ENCODE measurements around the gene METTL6. TPM values are rescaled to one million over a fixed set of nuclear protein-coding genes. Genes with fewer than 3 reads are reported as not detected.
"Not testable (repeated sequence)": the region's sequence is repeated elsewhere in the genome, so short reads cannot be mapped to it uniquely, and the experiment has no call there.

Gene METTL6
- total RNA-seq, 3 donors from 2014 or later: 18.5 to 19.6 (median 18.8) TPM

DNA sequence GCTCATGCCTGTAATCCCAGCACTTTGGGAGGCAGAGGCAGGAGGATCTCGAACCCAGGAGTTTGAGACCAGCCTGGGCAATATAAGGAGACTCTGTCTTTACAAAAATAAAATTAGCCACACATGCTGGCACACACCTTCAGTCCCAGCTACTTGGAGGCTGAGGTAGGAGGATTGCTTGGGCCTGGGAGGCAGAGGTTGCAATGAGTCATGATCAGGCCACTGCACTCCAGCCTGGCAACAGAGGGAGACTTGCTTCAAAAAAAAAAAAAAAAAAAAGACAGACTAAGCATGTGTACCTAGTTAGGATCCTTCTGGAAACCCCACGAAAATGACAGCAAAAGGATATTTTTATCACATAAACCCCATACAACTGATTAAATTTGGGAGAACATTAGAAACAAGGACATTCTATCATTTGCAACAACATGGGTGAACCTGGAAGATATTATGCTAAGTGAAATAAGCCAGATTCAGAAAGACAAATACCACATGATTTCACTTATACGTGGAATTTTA, 44.9 kb downstream of the METTL6 start:
- peaks cover 17% of the 10 kb centered on the region for H3K4me1 Mint-ChIP-seq (ENCODE audit: low read depth)
- no peak for ATAC-seq

GRCh38 chr3:15380980-15381890, 46.1 kb downstream of the METTL6 start:
- no peaks in the 10 kb centered on the region for H3K27me3 Mint-ChIP-seq (ENCODE audit: low read depth)
- no peaks in the 10 kb centered on the region for H3K9me3 Mint-ChIP-seq
- peaks cover 18% of the 10 kb centered on the region for H3K4me1 Mint-ChIP-seq (ENCODE audit: low read depth)
- ATAC-seq (no peak), DNase-seq (no peak)
- H3K4me3 Mint-ChIP-seq: no peak overlapping the region
- no peaks in the 10 kb centered on the region for H3K36me3 Mint-ChIP-seq (ENCODE audit: insufficient read depth)

More for the DNA sequence above, 44.9 kb downstream of the METTL6 start:
- Mint-ChIP-seq H3K27me3 (ENCODE audit: low read depth) (no peaks in the 10 kb centered on the region), H3K9me3 (no peaks in the 10 kb centered on the region), H3K36me3 (ENCODE audit: insufficient read depth) (peaks cover 2% of the 10 kb centered on the region), H3K4me3 (no peak overlapping the region)
- DNase-seq: no peak

DNA sequence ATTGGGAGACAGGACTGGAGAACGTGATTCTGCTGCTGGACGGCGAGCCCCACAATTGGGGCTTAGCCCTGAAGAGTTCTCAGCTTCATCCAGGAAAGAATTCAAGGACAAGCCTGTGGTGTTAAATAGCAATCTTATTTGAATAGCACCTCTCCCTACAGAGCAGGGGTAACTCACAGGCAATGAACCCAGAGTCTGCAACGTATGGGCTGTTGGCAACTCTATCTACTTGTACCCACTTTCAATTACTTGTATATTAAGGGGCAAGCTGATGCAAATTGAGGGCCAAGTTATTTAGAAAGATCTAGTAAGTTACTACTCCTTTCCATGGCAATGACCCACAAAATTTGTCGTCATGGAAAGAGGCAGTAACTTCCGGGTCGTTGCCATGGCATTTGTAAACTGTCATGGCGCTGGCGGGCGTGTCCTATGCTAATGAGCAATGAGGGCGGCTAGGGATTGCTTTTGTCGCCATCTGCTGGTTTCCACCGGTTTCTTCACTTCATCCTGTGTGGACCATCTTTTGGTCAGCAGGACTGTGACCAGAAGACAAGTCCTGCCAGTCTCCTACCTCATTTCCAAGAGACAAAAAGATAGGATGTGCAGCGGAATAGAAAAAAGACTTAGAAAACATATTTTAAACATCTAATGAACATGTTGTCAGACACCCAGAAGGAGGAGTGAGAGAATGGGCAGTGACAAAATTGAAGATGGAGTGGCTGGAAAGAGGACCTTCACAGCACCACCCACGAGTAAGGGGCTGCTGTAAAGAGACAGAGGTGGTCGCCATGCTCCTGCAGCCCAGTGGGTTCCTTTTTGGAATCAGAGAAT, 49.2 kb downstream of the METTL6 start:
- no peak overlapping the region for H3K4me3 Mint-ChIP-seq
- H3K36me3 Mint-ChIP-seq (ENCODE audit: insufficient read depth): no peaks in the 10 kb centered on the region
- peaks cover 17% of the 10 kb centered on the region for H3K4me1 Mint-ChIP-seq (ENCODE audit: low read depth)
- no peaks in the 10 kb centered on the region for H3K27me3 Mint-ChIP-seq (ENCODE audit: low read depth)
- DNase-seq (peak; percentile 92), ATAC-seq (peak; percentile 95)
- H3K9me3 Mint-ChIP-seq: no peaks in the 10 kb centered on the region

- Mint-ChIP-seq H3K36me3 (ENCODE audit: insufficient read depth) (no peaks in the 10 kb centered on the region), H3K9me3 (no peaks in the 10 kb centered on the region), H3K4me3 (no peak overlapping the region), H3K27me3 (ENCODE audit: low read depth) (no peaks in the 10 kb centered on the region), H3K4me1 (ENCODE audit: low read depth) (peaks cover 14% of the 10 kb centered on the region)
- DNase-seq (no peak), ATAC-seq (no peak)
Measured at GRCh38 chr3:15375461-15376000, 51.8 kb downstream of the METTL6 start.

DNA sequence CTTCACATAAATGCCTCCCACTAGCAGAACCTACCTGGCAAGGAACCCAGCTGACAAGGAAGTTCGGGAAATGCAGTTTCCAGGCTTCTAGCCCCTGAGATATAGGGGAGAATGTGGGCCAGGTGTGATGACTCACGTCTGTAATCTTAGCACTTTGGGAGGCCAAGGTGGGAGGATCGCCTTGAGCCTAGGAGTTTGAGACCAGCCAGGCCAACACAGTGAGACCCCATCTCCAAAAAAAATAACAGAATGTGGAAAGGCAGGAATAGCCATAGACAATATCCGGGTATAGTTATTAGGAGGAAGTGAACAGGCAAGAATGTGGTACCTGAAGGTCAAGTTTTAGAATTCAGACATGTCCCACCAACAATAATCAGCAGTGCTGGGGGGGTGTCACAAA, 54.4 kb downstream of the METTL6 start:
- Mint-ChIP-seq H3K36me3 (ENCODE audit: insufficient read depth) (no peaks in the 10 kb centered on the region), H3K9me3 (no peaks in the 10 kb centered on the region), H3K27me3 (ENCODE audit: low read depth) (no peaks in the 10 kb centered on the region), H3K4me1 (ENCODE audit: low read depth) (peaks cover 19% of the 10 kb centered on the region), H3K4me3 (no peak overlapping the region)
- no peak for DNase-seq
- ATAC-seq: no peak

GRCh38 chr3:15368561-15369135, 58.7 kb downstream of the METTL6 start:
- H3K27me3 Mint-ChIP-seq (ENCODE audit: low read depth): no peaks in the 10 kb centered on the region
- H3K36me3 Mint-ChIP-seq (ENCODE audit: insufficient read depth): no peaks in the 10 kb centered on the region
- no peak overlapping the region for H3K4me3 Mint-ChIP-seq
- H3K9me3 Mint-ChIP-seq: no peaks in the 10 kb centered on the region
- peaks cover 24% of the 10 kb centered on the region for H3K4me1 Mint-ChIP-seq (ENCODE audit: low read depth)
- ATAC-seq (no peak), DNase-seq (no peak)

DNA sequence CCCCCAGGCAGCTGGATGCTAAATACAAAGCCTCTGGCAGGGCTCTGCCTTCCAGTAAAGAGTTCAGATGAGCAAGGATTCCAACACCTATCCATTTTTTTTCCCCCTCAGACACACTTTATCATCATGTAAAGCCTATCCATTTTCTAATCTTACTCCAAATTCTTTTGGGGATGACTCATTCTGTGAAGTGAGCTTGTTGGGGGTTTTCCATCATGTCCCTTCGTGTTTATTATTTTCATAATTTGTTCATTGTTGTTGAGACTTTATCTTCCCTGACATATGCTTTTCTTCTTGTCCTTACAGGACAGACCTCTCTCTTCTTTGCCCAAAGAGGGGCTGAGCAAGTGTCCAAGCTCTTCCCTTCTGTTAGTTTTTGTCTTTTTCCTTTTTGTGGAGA, 60.3 kb downstream of the METTL6 start:
- ATAC-seq (peak in 1 of 2 donors; percentile 36), DNase-seq (no peak)
- Mint-ChIP-seq H3K9me3 (no peaks in the 10 kb centered on the region), H3K4me3 (no peak overlapping the region), H3K36me3 (ENCODE audit: insufficient read depth) (no peaks in the 10 kb centered on the region), H3K4me1 (ENCODE audit: low read depth) (peaks cover 32% of the 10 kb centered on the region), H3K27me3 (ENCODE audit: low read depth) (no peaks in the 10 kb centered on the region)

DNA sequence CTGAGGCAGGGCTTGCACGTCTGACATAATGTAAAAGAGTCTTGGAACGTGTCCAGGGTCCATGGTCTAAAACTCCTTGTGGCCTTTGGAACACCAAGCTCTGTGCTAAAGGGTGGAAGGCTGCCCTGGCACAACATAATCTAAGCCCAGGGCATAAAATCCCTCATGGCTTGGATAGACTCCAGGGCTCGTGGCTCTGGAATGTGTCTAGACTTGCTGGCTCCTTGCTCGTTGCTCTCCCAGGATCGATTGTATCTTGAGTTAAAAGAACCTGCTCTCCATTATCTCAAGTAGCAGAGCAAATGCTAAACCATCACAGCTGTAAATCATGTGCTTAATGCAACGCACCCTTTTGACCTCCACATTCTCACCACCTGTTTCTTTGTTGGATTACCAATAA, 63.3 kb downstream of the METTL6 start:
- H3K27me3 Mint-ChIP-seq (ENCODE audit: low read depth); H3K36me3 Mint-ChIP-seq (ENCODE audit: insufficient read depth); H3K4me3 Mint-ChIP-seq; DNase-seq; ATAC-seq; H3K9me3 Mint-ChIP-seq: not testable (repeated sequence)
- peaks cover 52% of the 10 kb centered on the region for H3K4me1 Mint-ChIP-seq (ENCODE audit: low read depth)

DNA sequence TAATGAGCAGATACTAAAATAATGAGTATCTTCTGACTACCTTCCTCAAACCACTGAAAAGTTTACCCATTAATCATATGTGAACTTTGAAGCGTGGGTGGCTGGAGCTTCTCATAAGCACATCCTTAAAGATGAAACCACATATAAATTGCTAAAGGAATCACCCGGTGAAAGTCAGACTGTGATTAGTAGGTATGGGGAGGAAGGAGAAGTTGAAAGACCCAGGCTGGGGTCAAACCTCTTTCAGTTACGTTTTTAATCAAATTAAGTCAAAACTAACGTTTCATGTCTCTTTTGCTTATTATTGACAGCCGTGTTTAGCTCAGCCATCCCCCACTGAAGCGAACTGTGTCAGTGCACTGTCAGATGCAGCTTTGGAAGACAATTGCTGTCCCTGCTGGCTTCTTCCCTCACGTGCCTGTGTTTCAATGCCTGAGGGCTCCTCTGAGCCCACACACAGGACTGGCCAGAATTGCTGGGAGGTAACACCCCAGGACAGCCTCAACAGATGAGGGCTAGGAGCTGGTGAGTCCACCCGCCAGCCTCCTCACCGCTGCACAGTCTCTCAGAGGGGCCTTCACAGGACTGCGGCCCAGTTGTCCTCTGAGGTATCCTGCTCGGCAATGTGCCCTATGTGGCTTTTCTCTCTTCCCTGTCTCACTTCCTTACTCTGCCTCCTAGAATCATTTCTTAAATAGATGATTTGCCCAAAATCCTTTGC, 65.7 kb downstream of the METTL6 start:
- Mint-ChIP-seq H3K27me3 (ENCODE audit: low read depth) (no peaks in the 10 kb centered on the region), H3K9me3 (no peaks in the 10 kb centered on the region), H3K4me1 (ENCODE audit: low read depth) (peaks cover 42% of the 10 kb centered on the region), H3K4me3 (peak overlapping the region; percentile 48), H3K36me3 (ENCODE audit: insufficient read depth) (no peaks in the 10 kb centered on the region)
- ATAC-seq (peak; percentile 85 to 86), DNase-seq (peak; percentile 25)

GRCh38 chr3:15360788-15361493, 66.4 kb downstream of the METTL6 start:
- no peaks in the 10 kb centered on the region for H3K9me3 Mint-ChIP-seq
- peak overlapping the region; percentile 37 for H3K4me3 Mint-ChIP-seq
- H3K36me3 Mint-ChIP-seq (ENCODE audit: insufficient read depth): no peaks in the 10 kb centered on the region
- ATAC-seq (peak; percentile 32), DNase-seq (no peak)
- no peaks in the 10 kb centered on the region for H3K27me3 Mint-ChIP-seq (ENCODE audit: low read depth)
- H3K4me1 Mint-ChIP-seq (ENCODE audit: low read depth): peaks cover 49% of the 10 kb centered on the region
